DND-41 (cell line): ENCODE results near the gene PCNX2.

Source experiments
- ATAC-seq: fragments of 200-7000 bp; cut with Tn5 transposase; 3 replicates; pipeline ENCODE4 v1.9.1; 2021; ENCODE audit warnings: low read depth; ENCODE audit not compliant: insufficient read depth
- DNase-seq: peaks from one replicate; pipeline ENCODE4 v3.0.0-alpha.2; 2020
- H2AFZ ChIP-seq: 2 replicates; pipeline ENCODE4 v1.6.0; 2012; ENCODE audit warnings: low read depth, low read length
- H3K27ac ChIP-seq: 2 replicates; pipeline ENCODE4 v1.5.1; 2012; ENCODE audit warnings: low read length, inconsistent platforms
- H3K27me3 ChIP-seq: fragments of 200-600 bp; sonication (generic); 2 replicates; pipeline ENCODE4 v1.6.0; 2012; ENCODE audit warnings: low read length, mild to moderate bottlenecking, inconsistent platforms; ENCODE audit not compliant: insufficient read depth, poor library complexity
- H3K36me3 ChIP-seq: 2 replicates; pipeline ENCODE4 v1.5.1; 2012; ENCODE audit warnings: low read length, inconsistent platforms; ENCODE audit not compliant: insufficient read depth
- H3K4me1 ChIP-seq: 2 replicates; pipeline ENCODE4 v1.5.1; 2012; ENCODE audit warnings: mild to moderate bottlenecking, low read length; ENCODE audit not compliant: insufficient read depth
- H3K4me2 ChIP-seq: 2 replicates; pipeline ENCODE4 v1.6.0; 2012; ENCODE audit warnings: mild to moderate bottlenecking, moderate library complexity, low read length, inconsistent platforms; ENCODE audit not compliant: insufficient read depth
- H3K4me3 ChIP-seq, 2 experiments: fragments of 200-600 bp in 1 of 2; shearing (Covaris generic) in 1 of 2; 2 replicates each; pipeline ENCODE4 v1.5.1; 2012 to 2016; ENCODE audit warnings: inconsistent platforms in 2 of 2, low read length in 2 of 2, mild to moderate bottlenecking in 2 of 2, low read depth in 1 of 2, moderate library complexity in 1 of 2
- H3K79me2 ChIP-seq: 2 replicates; pipeline ENCODE4 v1.6.0; 2012; ENCODE audit warnings: low read length, inconsistent platforms; ENCODE audit not compliant: insufficient read depth
- H3K9ac ChIP-seq: 2 replicates; pipeline ENCODE4 v1.6.0; 2012; ENCODE audit warnings: low read depth, mild to moderate bottlenecking, inconsistent platforms, low read length, moderate library complexity
- H3K9me3 ChIP-seq: 2 replicates; pipeline ENCODE4 v1.5.1; 2012; ENCODE audit warnings: low read length, moderate library complexity, mild to moderate bottlenecking, inconsistent platforms; ENCODE audit not compliant: insufficient read depth, severe bottlenecking
- H4K20me1 ChIP-seq: 2 replicates; pipeline ENCODE4 v1.6.0; 2012; ENCODE audit warnings: low read length; ENCODE audit not compliant: insufficient read depth
- EZH2 ChIP-seq: IDR thresholded peaks from 3 replicates; pipeline ENCODE4 v1.6.1; 2012; ENCODE audit warnings: borderline replicate concordance, low read depth, mild to moderate bottlenecking, moderate library complexity, low read length, inconsistent platforms; ENCODE audit not compliant: severe bottlenecking
- TF ChIP-seq, protein P1 (sequence below): IDR thresholded peaks from 2 replicates; pipeline ENCODE4 v1.5.1; 2012; ENCODE audit warnings: borderline replicate concordance, low read length, moderate library complexity, mild to moderate bottlenecking; ENCODE audit not compliant: poor library complexity, severe bottlenecking; ENCODE audit errors: extremely low read depth

The PCNX2 gene

DNA sequence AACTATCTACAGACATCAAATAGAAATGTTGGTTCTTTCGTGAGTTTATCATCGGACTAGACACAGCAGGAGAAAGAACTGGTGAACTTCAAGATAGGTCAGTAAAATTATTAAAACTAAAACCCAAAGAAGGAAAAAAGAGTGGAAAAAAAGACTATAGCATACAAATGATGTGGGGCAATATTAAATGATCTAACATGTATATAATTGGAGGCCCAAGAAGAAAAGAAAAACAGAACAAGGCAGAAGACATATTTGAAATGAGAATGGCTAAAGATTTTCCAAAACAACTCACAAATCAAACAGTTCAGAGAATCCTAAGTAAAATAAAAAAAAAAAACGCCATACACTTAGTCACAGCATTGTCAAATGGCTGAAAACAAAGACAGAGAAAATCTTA lies 101.8 kb downstream of the PCNX2 start:
- no peak for ATAC-seq
- Histone ChIP-seq H3K27ac (no peak overlapping the region), H3K36me3 (peaks cover 3% of the 10 kb centered on the region; the same call in 1 of the 2 replicates), H3K9me3 (peaks cover 7% of the 10 kb centered on the region), H3K4me3 (no peak overlapping the region), H2AFZ (no peak overlapping the region), H3K79me2 (no peaks in the 10 kb centered on the region), H3K4me1 (no peaks in the 10 kb centered on the region), H3K9ac (no peak overlapping the region), H3K4me2 (no peak overlapping the region), H3K27me3 (no peaks in the 10 kb centered on the region), H4K20me1 (no peaks in the 10 kb centered on the region)
- no peak for DNase-seq
- TF ChIP-seq, protein P1, sequence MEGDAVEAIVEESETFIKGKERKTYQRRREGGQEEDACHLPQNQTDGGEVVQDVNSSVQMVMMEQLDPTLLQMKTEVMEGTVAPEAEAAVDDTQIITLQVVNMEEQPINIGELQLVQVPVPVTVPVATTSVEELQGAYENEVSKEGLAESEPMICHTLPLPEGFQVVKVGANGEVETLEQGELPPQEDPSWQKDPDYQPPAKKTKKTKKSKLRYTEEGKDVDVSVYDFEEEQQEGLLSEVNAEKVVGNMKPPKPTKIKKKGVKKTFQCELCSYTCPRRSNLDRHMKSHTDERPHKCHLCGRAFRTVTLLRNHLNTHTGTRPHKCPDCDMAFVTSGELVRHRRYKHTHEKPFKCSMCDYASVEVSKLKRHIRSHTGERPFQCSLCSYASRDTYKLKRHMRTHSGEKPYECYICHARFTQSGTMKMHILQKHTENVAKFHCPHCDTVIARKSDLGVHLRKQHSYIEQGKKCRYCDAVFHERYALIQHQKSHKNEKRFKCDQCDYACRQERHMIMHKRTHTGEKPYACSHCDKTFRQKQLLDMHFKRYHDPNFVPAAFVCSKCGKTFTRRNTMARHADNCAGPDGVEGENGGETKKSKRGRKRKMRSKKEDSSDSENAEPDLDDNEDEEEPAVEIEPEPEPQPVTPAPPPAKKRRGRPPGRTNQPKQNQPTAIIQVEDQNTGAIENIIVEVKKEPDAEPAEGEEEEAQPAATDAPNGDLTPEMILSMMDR: no peak
- TF ChIP-seq EZH2: no peak

DNA sequence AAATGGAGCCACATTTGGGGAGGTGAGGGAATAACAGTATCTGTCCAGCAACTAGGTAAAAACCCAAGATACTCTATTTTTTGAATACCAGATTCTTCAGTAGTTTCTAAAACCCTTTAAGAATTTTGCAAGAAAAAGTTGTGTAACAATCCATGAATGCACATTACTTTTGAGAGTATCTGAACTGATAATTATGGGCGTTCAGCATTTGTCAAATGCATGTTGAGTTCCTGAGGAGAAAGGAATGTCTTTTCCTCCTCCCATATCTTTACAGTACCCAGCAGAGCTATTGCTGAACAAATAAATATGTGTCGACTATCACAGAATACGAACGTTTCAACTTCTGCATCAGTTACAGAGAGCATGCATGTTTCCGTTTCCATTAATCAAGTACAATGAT lies 104.5 kb downstream of the PCNX2 start:
- H3K27ac ChIP-seq: no peak overlapping the region
- H3K4me1 ChIP-seq: no peaks in the 10 kb centered on the region
- DNase-seq: no peak
- H3K9me3 ChIP-seq: peaks cover 7% of the 10 kb centered on the region
- no peak overlapping the region for H3K4me2 ChIP-seq
- no peak overlapping the region for H2AFZ ChIP-seq
- no peaks in the 10 kb centered on the region for H3K79me2 ChIP-seq
- H4K20me1 ChIP-seq: no peaks in the 10 kb centered on the region
- no peak overlapping the region for H3K9ac ChIP-seq
- H3K27me3 ChIP-seq: no peaks in the 10 kb centered on the region
- H3K36me3 ChIP-seq: peaks cover 3% of the 10 kb centered on the region; the same call in 1 of the 2 replicates
- no peak for ATAC-seq
- no peak overlapping the region for H3K4me3 ChIP-seq
- TF ChIP-seq, protein P1: no peak
- TF ChIP-seq EZH2: no peak

DNA sequence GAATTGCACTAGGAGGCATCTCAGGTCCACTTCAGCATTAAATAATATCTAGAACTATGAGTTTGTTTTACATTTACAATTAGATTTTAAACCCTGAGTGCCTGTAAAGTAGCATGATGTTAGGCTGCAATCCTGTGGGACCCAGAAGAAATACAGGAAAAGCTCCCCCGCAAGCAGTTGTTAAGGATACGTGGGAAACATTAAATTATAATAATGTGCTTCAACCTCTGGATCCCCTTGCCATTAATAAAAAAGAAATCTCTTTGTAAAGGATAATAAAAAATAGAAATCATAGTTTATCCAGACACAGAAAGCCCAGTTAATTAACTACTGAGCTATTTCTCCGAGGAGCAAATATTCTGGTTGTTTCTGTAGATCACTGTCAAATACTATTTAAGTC lies 106.0 kb downstream of the PCNX2 start:
- no peak overlapping the region for H3K9ac ChIP-seq
- no peak overlapping the region for H3K4me3 ChIP-seq
- no peaks in the 10 kb centered on the region for H3K36me3 ChIP-seq
- no peaks in the 10 kb centered on the region for H3K9me3 ChIP-seq
- no peaks in the 10 kb centered on the region for H3K4me1 ChIP-seq
- H2AFZ ChIP-seq: no peak overlapping the region
- H3K27ac ChIP-seq: no peak overlapping the region
- TF ChIP-seq, protein P1: no peak
- TF ChIP-seq EZH2: no peak
- ATAC-seq (no peak), DNase-seq (no peak)
- no peaks in the 10 kb centered on the region for H3K79me2 ChIP-seq
- no peaks in the 10 kb centered on the region for H3K27me3 ChIP-seq
- no peak overlapping the region for H3K4me2 ChIP-seq
- H4K20me1 ChIP-seq: no peaks in the 10 kb centered on the region

DNA sequence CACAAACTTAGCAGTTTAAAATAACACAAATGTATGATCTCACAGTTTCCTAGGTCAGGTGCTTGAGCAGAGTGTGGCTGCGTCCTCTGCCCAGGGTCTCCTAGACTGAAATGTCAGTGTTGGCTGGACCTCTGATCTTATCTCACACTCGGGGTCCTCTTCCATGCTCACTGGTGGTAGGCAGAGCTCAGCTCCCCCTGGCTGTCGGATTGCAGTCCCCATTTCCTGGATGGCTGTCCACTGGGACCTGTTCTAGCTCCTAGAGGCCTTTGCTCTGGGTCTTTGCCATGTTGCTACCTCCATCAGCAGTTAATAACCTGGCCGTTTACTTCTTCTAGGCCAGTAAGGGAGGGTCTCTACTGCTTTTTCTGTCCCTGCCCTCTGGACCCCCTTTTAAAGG lies 107.5 kb downstream of the PCNX2 start:
- no peaks in the 10 kb centered on the region for H3K4me1 ChIP-seq
- 0 out of 2 replicates have a peak, but pooled peaks cover 3% of the 10 kb centered on the region for H3K36me3 ChIP-seq
- no peak overlapping the region for H3K9ac ChIP-seq
- no peak for ATAC-seq
- no peak overlapping the region for H3K27ac ChIP-seq
- H3K4me2 ChIP-seq: no peak overlapping the region
- no peak for DNase-seq
- no peak overlapping the region for H2AFZ ChIP-seq
- no peaks in the 10 kb centered on the region for H3K9me3 ChIP-seq
- no peak overlapping the region for H3K4me3 ChIP-seq
- H3K27me3 ChIP-seq: no peaks in the 10 kb centered on the region
- TF ChIP-seq EZH2: no peak
- TF ChIP-seq, protein P1: peak; percentile 5
- no peaks in the 10 kb centered on the region for H3K79me2 ChIP-seq
- H4K20me1 ChIP-seq: no peaks in the 10 kb centered on the region
